Heart right ventricle (tissue), 16 donors: ENCODE data around the gene EXOC6. TPM values are rescaled to one million over a fixed set of nuclear protein-coding genes. Genes with fewer than 3 reads are reported as not detected.
"Not testable (repeated sequence)": the region's sequence is repeated elsewhere in the genome, so short reads cannot be mapped to it uniquely, and the experiment has no call there.

ENCODE experiments used
- ATAC-seq, 8 donors: fragments of 200-7000 bp; cut with Tn5 transposase; one replicate each; pipeline ENCODE4 v1.9.1; 2020; ENCODE audit warnings: mild to moderate bottlenecking in 8 of 8, moderate library complexity in 8 of 8, moderate number of reproducible peaks in 1 of 8
- DNase-seq, 2 donors: peaks; one replicate each; pipeline ENCODE4 v3.0.0-alpha.2; 2020
- H3K27ac ChIP-seq, 10 donors: fragments of 200-600 bp; sonication (generic) in 2 of 10; one replicate each; pipeline versions ENCODE4 v1.5.0 to v1.8.0; 2020 to 2022; ENCODE audit warnings: mild to moderate bottlenecking in 3 of 10
- H3K27me3 ChIP-seq, 7 donors: fragments of 200-600 bp; one replicate each; pipeline ENCODE4 v1.8.0; 2021 to 2022; ENCODE audit warnings: mild to moderate bottlenecking in 2 of 7
- H3K36me3 ChIP-seq, 9 donors: fragments of 200-600 bp; sonication (generic) in 1 of 9; one replicate each; pipeline versions ENCODE4 v1.5.0 to v1.8.0; 2020 to 2022; ENCODE audit warnings: mild to moderate bottlenecking in 2 of 9
- H3K4me1 ChIP-seq, 9 donors: fragments of 200-600 bp; sonication (generic) in 1 of 9; one replicate each; pipeline versions ENCODE4 v1.5.0 to v1.8.0; 2020 to 2022; ENCODE audit warnings: mild to moderate bottlenecking in 4 of 9
- H3K4me3 ChIP-seq, 10 donors: fragments of 200-600 bp; sonication (generic) in 2 of 10; one replicate each; pipeline versions ENCODE4 v1.5.0 to v1.8.0; 2020 to 2022; ENCODE audit warnings: mild to moderate bottlenecking in 7 of 10, moderate library complexity in 2 of 10
- H3K9me3 ChIP-seq, 11 donors: fragments of 200-600 bp in 10 of 11; sonication (generic) in 2 of 11; one replicate each; pipeline versions ENCODE4 v1.5.0 to v1.8.0; 2013 to 2022; ENCODE audit warnings: mild to moderate bottlenecking in 2 of 11, control low read depth in 1 of 11, moderate library complexity in 1 of 11
- CTCF ChIP-seq, 9 donors: fragments of 200-600 bp; sonication (generic) in 2 of 9; IDR thresholded peaks; one replicate each; pipeline versions ENCODE4 v1.5.0 to v1.8.0; 2021 to 2022; ENCODE audit warnings: antibody characterized with exemption in 9 of 9, mild to moderate bottlenecking in 5 of 9, moderate library complexity in 1 of 9
- WGBS, 2 donors: extraction: QIAGEN DNeasy Blood & Tissue Kit; methylation state at CpG; one replicate each; pipeline ENCODE4 v1.1.7; 2013; ENCODE audit warnings: inconsistent platforms in 1 of 2; 5-methylcytosine and 5-hydroxymethylcytosine counted together
- intact Hi-C, 10 donors: fragments of 100-400 bp; cut with DNase I; formaldehyde crosslinking; loops; one replicate each; pipeline versions ENCODE4 v1.11.1 to v1.14.2; 2022
- polyA plus RNA-seq, 2 donors: library from polyadenylated mRNA; stranded (reverse); fragments of 200-250 nt; gene quantifications; one replicate each; pipeline ENCODE4 v1.2.3, GENCODE V29; 2013
- total RNA-seq, 10 donors: library from RNA; stranded (reverse); fragmentation: NEBNext Ultra II Directional in 3 of 10; extraction: Animal tissue kit (Norgen Biotek cat#: 25700) in 3 of 10; gene quantifications; one replicate each; pipeline versions ENCODE4 v1.2.1 to v1.2.4, GENCODE V29; 2021 to 2023
- donor health status: Arrhythmogenic right ventricular cardiomyopathy.
- donor health status: ischemic (EF 13 %, LVEDD 7.1; RV severe dilation, severe dysfunction).
- donor health status: healthy with polysubstance abuse.
- donor health status: DM: no; HTN: yes; CAD: no.
- donor health status: DM: no; HTN: no; CAD: no.
- donor health status: ischemic (EF 25% LVEDD 6.9; RV normal size, moderate dysfunction).
- donor health status: ischemic (EF 25% LVEDD 5.7; RV mildly dilated, moderate dysfunction).
- donor health status: healthy.
- donor health status: DM: yes; HTN: yes; CAD: no.
- donor health status: Ischemic cardiomyopathy.
- donor health status: ischemic (EF 35%, LVEDD 5.7; RV mildly dilated, moderate dysfunction).
- donor health status: nonischemic (EF 11% LVEDD 7.7; RV severe dilation, severe dysfunction).
- donor health status: DM: yes; HTN: yes; CAD: no.
- donor health status: PGD.
- donor health status: ischemic (EF 29% LVEDD 5.4; RV normal size, mild dysfunction).
- donor health status: nonischemic (EF 23%, LVEDD 6.1; RV moderate dilation, normal function).

EXOC6 gene
- total and polyA plus RNA-seq, 12 donors: 3.3 to 11.7 (median 9.2) TPM

GRCh38 chr10:93097386-93097785, 249.1 kb downstream of the EXOC6 start:
- Histone ChIP-seq H3K27ac (no peak overlapping the region), H3K4me3 (no peak overlapping the region), H3K9me3 (no peaks in the 10 kb centered on the region), H3K4me1 (no peaks in the 10 kb centered on the region), H3K27me3 (peaks cover 0 to 3% (median 0%) of the 10 kb centered on the region in 7 donors), H3K36me3 (no peaks in the 10 kb centered on the region)
- intact Hi-C loops: no loop called here
- no peak for TF ChIP-seq CTCF (IDR thresholded peaks at IDR 0.05)
- DNase-seq: no peak
- 44% methylated on average over 9 of the region's 9 CpGs for WGBS, 2 donors
- ATAC-seq: no peak

GRCh38 chr10:93098816-93099215, 250.5 kb downstream of the EXOC6 start:
- 85 to 86% methylated on average over 3 of the region's 3 CpGs for WGBS, 2 donors
- Histone ChIP-seq H3K4me1 (no peaks in the 10 kb centered on the region), H3K27me3 (peaks cover 0 to 3% (median 0%) of the 10 kb centered on the region in 7 donors), H3K27ac (no peak overlapping the region), H3K4me3 (no peak overlapping the region), H3K9me3 (peaks cover 0 to 6% (median 0%) of the 10 kb centered on the region in 11 donors), H3K36me3 (no peaks in the 10 kb centered on the region)
- DNase-seq (no peak), ATAC-seq (no peak)
- intact Hi-C loops: no loop called here
- no peak for TF ChIP-seq CTCF (IDR thresholded peaks at IDR 0.05)

DNA sequence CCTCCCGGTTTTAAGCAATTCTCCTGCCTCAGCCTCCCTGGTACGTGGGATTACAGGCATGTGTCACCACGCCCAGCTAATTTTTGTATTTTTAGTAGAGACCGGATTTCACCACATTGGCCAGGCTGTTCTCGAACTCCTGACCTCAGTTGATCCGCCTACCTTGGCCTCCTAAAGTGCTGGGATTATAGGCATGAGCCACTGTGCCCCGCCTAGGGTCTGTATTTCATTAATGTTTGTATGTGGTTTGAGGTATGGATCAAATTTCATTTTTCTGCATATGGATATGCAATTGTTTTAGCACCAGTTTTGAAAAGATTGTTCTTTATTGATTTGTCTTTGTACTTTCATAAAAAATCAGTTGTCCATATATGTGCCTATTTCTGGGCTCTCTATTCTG, 251.3 kb downstream of the EXOC6 start:
- Histone ChIP-seq H3K36me3 (no peaks in the 10 kb centered on the region), H3K4me1 (no peaks in the 10 kb centered on the region), H3K4me3 (no peak overlapping the region), H3K27ac (no peak overlapping the region), H3K27me3 (peaks cover 0 to 3% (median 0%) of the 10 kb centered on the region in 7 donors), H3K9me3 (peaks cover 0 to 10% (median 0%) of the 10 kb centered on the region in 11 donors)
- TF ChIP-seq CTCF (IDR thresholded peaks at IDR 0.05): no peak
- ATAC-seq (no peak), DNase-seq (no peak)
- intact Hi-C loops: no loop called here
- 87 to 90% methylated on average over 7 of the region's 7 CpGs for WGBS, 2 donors

DNA sequence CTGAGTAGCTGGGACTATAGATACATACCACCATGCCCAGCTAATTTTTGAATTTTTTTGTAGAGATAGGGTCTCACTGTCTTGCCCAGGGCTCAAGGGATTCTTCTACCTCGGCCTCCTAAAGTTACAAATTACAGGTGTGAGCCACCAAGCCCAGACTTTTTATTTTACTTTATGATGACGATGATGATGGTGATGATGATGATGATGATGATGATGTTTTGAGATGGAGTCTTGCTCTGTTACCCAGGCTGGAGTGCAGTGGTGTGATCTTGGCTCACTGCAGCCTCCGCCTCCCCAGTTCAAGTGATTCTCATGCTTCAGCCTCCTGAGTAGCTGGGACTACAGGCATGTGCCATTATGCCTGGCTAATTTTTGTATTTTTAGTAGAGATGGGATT, 252.8 kb downstream of the EXOC6 start:
- H3K27ac ChIP-seq, DNase-seq, H3K9me3 ChIP-seq, H3K36me3 ChIP-seq, H3K27me3 ChIP-seq, H3K4me1 ChIP-seq, intact Hi-C loops, ATAC-seq, H3K4me3 ChIP-seq: not testable (repeated sequence)
- WGBS, 2 donors: 96 to 97% methylated on average over 3 of the region's 3 CpGs

DNA sequence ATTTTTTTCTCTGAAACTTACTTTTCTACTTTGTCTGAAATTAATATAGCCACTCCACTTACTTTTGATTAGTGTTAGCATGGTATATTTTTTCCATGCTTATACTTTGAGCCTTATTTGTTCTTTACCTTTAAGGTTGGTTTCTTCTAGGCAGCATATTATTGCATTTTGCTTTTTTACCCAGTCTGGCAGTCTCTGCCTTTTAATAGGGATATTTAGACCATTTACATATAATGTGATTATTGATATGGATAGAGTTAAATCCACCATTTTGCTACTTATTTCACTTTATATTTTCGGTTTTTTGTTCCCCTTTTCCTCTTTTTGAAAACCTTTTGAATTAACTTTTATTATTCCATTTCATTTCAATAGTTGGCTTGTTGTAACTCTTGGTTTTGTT, 255.6 kb downstream of the EXOC6 start:
- H3K4me3 ChIP-seq: no peak overlapping the region
- no peak overlapping the region for H3K27ac ChIP-seq
- TF ChIP-seq CTCF (IDR thresholded peaks at IDR 0.05): no peak
- H3K36me3 ChIP-seq: no peaks in the 10 kb centered on the region
- H3K9me3 ChIP-seq: peaks cover 0 to 14% (median 0%) of the 10 kb centered on the region in 11 donors
- no peaks in the 10 kb centered on the region for H3K4me1 ChIP-seq
- ATAC-seq (no peak), DNase-seq (no peak)
- WGBS, 2 donors: 77 to 82% methylated on average over 1 of the region's 1 CpG
- H3K27me3 ChIP-seq: peaks cover 0 to 3% (median 0%) of the 10 kb centered on the region in 7 donors
- intact Hi-C loops: no loop called here
